Measurements from ENCODE around the gene KIAA0513.

Gene KIAA0513

GRCh38 chr16:85027349-85027957 is at the start of gene KIAA0513:
TSS of gene KIAA0513 (plus strand) at chr16:85027795. CDS start at chr16:85067072, 39,277 bp downstream.
- peak; percentile 89 to 94 for DNase-seq (ENCODE audit: low read depth in 2 of 2)

- no peak for DNase-seq (ENCODE audit: low read depth in 2 of 2)
Measured at GRCh38 chr16:84979516-84979915, 48.1 kb upstream of the KIAA0513 start.

- no peak for DNase-seq (ENCODE audit: low read depth in 2 of 2)
Measured at GRCh38 chr16:84982434-84982833, 45.2 kb upstream of the KIAA0513 start.

GRCh38 chr16:84985079-84986065 is 42.2 kb upstream of the KIAA0513 start:
- DNase-seq (ENCODE audit: low read depth in 2 of 2): no peak

- no peak for DNase-seq (ENCODE audit: low read depth in 2 of 2)
Measured at GRCh38 chr16:84986102-84986501, 41.5 kb upstream of the KIAA0513 start.

GRCh38 chr16:84986879-84987278 is 40.7 kb upstream of the KIAA0513 start:
- no peak for DNase-seq (ENCODE audit: low read depth in 2 of 2)

GRCh38 chr16:84988328-84989080 is 39.1 kb upstream of the KIAA0513 start:
- no peak for DNase-seq (ENCODE audit: low read depth in 2 of 2)

- no peak for DNase-seq (ENCODE audit: low read depth in 2 of 2)
Measured at GRCh38 chr16:84989749-84990620, 37.6 kb upstream of the KIAA0513 start.

- no peak for DNase-seq (ENCODE audit: low read depth in 2 of 2)
Measured at GRCh38 chr16:84990782-84991181, 36.8 kb upstream of the KIAA0513 start.

- DNase-seq (ENCODE audit: low read depth in 2 of 2): no peak
Measured at GRCh38 chr16:84992717-84993075, 34.9 kb upstream of the KIAA0513 start.

GRCh38 chr16:84993926-84994325 is 33.7 kb upstream of the KIAA0513 start:
- no peak for DNase-seq (ENCODE audit: low read depth in 2 of 2)

GRCh38 chr16:84995663-84996062 is 31.9 kb upstream of the KIAA0513 start:
- DNase-seq (ENCODE audit: low read depth in 2 of 2): no peak

- no peak for DNase-seq (ENCODE audit: low read depth in 2 of 2)
Measured at GRCh38 chr16:84996365-84996764, 31.2 kb upstream of the KIAA0513 start.

GRCh38 chr16:84999200-84999599 is 28.4 kb upstream of the KIAA0513 start:
- DNase-seq (ENCODE audit: low read depth in 2 of 2): no peak

- no peak for DNase-seq (ENCODE audit: low read depth in 2 of 2)
Measured at GRCh38 chr16:84999857-85000480, 27.6 kb upstream of the KIAA0513 start.

- no peak for DNase-seq (ENCODE audit: low read depth in 2 of 2)
Measured at GRCh38 chr16:85002099-85002541, 25.5 kb upstream of the KIAA0513 start.

- DNase-seq (ENCODE audit: low read depth in 2 of 2): no peak
Measured at GRCh38 chr16:85002608-85003007, 25.0 kb upstream of the KIAA0513 start.

GRCh38 chr16:85003076-85003475 is 24.5 kb upstream of the KIAA0513 start:
- no peak for DNase-seq (ENCODE audit: low read depth in 2 of 2)

- DNase-seq (ENCODE audit: low read depth in 2 of 2): no peak
Measured at GRCh38 chr16:85003725-85004586, 23.6 kb upstream of the KIAA0513 start.

Measured in stimulated activated CD8-positive, alpha-beta memory T cell treated with anti-CD3 and anti-CD28 coated beads, Interleukin-7, amount 100 ng/mL, for 4 hours (primary cell).